MV-4-11 (cell line): Measurements from ENCODE around the gene DCAF7.

ENCODE experiments used
- DNase-seq: peaks from one replicate; lab custom pipeline; 2025; lab: John Stamatoyannopoulos, UW

Gene DCAF7

DNA sequence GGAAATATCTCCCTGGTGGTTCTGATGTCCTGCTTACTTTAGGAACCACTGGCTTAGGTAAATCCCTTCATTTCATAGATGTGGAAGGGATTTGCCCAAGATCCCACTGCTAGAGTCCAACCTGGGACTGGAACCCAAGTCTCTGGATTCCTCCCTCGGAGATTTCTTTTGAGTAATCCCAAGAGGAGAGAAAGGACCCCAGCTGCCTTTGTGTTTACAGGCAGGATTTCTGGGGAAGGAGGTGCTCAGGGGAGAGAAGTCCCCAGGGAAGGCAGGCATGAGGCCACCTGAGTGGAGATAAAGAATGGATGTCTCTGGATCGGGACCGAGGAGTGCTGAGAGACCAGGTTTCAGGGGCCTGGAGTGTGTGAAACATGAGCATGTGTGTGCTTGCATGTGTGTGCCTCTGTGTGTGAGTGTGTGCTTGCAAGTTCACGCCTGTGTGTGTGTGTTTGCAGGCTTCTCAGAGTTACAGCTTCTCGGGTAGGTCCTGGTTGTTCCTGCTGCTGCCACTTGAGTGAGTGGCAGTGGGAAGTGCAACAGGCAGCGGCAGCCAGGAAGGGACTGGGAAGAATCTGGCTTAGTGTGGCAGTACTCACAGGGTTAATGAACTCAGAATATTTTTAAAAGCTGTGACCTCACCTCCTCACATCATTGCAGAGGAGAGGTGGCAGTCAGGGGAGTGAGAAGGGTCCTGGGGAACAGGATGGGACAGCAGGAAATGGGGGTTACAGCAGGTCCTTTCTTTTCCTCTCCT, 24.9 kb upstream of the DCAF7 start:
- DNase-seq, result no peak

DNA sequence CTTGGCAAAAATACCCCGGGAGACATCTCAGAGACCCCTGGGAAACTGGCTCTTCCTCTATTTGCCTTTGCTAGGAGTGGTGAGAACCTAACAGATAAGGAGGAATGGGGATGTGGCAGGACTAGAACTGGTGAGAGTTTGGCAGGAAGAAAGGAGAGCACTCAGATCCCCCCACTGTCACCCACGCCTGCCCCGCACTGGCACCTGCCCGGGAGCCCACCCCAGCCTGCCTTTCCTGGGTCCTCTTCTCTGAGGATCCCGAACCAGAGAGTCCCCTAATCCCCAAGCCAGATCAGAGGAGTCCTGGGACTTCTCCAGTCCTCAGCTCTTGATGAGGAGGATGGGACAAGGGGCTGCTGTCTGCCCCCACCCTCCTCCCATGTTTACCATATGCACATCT, 23.4 kb upstream of the DCAF7 start:
- no peak for DNase-seq

DNA sequence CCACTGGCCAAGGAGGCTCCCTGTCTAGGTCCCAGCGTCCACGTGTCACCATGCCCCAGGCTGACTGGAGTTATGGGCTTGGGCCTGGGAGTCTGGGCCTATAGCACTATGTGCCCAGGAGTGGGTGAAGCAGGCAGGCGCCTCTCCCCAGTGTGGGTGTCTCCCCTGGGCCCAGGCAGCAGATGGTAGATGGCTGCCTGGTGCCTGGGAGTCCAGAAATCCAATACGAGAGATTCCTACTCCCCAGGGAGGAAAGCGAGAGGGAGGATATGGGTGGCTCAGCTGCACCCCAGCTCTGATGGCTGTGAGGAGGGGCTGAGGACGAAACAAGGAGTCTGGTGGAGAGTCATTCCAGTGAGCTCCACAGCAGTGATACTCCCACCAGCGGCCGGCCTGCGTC, 22.1 kb upstream of the DCAF7 start:
- no peak for DNase-seq

DNA sequence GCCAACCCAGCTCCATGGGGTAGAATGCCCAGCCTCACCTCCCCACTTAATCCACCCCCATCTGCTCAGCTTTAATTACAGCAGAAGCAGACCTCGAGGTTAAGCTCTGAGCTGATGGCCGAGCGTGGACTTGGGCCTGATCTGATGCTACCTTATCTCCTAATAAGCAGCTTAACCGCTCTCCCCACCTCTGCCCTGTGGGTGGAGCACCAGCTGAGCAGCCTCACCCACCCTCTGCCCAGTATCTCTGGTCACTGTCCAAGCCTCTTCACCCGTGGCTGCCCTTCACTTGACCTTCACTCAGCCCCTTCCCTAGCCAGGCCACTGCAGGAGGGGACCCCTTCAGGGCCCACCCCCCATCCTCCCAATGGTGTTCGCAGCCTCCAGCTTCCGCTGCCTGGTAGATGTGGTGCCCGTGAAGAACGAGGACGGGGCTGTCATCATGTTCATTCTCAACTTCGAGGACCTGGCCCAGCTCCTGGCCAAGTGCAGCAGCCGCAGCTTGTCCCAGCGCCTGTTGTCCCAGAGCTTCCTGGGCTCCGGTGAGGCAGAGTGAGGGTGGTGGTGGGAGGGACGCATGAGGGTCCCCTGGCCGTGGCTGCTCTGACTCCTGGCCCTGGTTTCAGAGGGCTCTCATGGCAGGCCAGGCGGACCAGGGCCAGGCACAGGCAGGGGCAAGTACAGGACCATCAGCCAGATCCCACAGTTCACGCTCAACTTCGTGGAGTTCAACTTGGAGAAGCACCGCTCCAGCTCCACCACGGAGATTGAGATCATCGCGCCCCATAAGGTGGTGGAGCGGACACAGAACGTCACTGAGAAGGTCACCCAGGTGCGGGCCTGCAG, 20.3 kb upstream of the DCAF7 start:
- DNase-seq, result no peak

DNA sequence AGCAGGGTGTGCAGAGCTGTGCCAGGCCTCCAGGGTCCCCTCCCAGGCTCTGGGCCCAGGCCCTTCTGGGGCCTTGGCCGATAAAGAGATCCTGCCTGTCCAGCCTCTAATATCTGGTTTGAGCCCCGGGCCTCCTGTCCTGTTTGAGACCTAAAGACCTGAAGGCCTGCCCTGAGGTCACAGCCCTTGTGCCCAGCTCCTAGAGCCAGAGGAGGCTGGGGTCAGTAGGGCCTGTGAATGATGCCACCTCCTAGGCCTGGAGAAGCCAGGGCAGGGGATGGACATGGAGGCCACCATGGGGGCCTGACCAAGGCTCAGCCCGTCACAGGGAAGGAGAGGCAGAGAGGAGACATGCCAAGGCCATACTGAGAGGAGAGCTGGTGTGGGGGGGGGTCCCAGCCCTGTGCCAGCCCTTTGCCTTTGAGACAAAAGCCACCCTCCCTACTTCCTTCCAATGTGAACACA, 19.7 kb upstream of the DCAF7 start:
- DNase-seq, result no peak

DNA sequence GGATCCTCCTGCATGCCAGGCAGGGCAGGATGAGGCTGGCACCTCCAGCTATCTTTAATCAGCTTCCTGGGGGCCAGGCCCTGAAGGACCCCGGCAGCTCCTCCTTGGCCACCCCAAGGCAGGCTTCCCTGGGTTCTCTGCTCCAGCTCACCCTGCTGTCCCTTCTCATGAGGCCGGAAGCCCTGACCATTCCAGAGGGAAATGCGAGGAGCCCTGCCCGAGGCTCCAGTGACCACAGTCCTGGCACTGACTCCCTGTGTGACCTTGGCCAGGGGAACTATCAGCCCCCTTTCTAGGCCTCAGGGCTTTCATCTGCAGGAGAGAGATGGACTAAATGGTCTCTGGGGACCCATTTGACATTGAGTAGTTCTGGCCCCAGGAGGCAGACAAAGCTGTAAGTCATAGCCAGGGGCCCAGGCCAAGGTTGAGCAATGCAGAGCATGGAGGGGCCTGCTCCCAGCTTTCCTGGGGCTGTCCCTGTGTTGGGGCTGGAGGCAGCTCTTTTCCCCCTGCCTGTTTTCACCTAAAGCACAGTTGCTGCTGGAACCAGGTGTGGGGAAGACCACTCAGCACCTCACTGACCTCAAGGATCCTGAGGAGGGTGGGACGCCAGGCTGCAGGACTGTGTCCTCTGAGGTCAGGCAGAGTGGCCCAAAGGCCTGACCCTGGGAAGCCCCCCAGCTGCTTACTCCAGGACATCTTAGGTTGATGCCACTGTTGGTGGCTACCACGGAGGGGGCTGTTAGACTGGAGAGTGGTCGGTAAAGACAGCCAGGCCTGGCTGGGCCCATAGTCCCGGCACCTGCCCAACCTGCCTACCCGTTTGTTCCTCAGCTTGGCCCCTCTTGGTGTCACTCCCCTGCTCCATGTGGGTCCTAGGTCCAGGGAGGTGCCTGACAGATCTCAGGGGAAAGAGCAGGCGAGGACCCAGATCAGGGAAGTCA, 19.0 kb upstream of the DCAF7 start:
- DNase-seq, result no peak

DNA sequence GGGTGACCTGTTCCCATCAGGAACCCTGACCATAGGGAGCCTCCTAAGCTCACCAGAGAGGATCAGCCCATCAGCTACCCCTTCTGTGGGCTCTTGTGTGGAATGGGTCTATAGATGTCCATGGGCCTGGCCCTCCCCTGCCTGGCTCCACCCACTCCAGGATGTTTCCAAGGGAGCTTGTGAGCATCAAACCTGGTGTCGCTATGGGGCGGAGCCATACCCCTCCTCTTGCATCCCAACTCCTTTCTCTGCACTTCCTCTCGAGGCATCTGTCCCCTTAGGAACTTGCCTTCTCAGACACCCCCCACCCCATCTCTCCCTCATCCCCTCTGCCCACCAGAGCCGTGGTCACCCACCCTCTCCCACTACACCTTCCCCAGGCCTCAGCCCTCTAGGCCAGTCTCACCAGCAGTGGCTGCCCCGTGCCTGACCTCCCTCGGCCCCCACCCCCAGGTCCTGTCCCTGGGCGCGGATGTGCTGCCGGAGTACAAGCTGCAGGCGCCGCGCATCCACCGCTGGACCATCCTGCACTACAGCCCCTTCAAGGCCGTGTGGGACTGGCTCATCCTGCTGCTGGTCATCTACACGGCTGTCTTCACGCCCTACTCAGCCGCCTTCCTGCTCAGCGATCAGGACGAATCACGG, 16.7 kb upstream of the DCAF7 start:
- DNase-seq, result no peak

DNA sequence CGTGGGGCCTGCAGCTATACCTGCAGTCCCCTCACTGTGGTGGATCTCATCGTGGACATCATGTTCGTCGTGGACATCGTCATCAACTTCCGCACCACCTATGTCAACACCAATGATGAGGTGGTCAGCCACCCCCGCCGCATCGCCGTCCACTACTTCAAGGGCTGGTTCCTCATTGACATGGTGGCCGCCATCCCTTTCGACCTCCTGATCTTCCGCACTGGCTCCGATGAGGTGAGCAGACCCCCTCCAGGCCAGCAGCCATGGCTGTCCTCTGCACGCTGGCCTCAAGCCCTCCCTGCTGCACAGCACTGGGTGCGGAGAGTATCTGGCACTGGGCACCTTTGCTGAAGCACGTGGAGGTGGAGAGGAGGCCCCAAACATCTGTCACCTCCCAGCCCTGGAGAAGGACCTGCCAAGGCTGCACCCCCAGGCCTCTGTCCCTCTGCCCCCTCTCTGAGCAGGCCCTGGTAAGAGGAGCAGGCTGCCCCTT, 16.2 kb upstream of the DCAF7 start:
- no peak for DNase-seq

DNA sequence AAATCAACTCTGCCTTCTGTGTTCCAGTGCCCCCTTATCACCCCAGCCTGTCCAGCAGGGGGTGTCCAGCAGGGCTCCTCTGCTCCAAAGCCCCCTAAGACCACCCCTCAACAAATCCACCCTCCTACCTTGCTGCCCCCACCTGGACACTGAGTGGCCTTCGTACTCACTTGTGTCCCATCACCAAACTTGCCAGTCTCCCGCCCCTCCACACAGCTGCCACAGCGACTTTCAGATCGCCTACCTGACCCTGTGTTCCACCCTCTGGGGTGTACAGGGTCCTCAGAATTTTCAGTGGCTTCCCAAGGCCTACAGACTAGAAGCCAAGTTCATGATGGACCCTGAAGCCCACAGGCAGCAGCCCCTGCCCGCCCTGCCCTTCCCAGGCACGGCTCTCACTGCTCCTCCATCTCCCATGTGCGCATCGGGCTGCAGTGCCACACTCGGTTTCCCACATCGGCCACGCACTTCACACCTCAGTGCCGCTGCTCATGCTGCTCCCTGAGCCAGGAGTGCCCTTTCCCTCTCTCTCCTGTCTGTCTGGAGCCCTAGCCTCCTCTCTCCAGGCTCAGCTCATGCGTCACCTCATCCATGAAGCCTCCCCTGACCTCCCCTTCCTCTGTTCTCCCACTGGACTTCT, 15.3 kb upstream of the DCAF7 start:
- DNase-seq, result no peak

DNA sequence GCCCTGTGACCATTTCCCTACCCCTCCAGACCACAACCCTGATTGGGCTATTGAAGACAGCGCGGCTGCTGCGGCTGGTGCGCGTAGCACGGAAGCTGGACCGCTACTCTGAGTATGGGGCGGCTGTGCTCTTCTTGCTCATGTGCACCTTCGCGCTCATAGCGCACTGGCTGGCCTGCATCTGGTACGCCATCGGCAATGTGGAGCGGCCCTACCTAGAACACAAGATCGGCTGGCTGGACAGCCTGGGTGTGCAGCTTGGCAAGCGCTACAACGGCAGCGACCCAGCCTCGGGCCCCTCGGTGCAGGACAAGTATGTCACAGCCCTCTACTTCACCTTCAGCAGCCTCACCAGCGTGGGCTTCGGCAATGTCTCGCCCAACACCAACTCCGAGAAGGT, 14.6 kb upstream of the DCAF7 start:
- DNase-seq, result no peak

DNA sequence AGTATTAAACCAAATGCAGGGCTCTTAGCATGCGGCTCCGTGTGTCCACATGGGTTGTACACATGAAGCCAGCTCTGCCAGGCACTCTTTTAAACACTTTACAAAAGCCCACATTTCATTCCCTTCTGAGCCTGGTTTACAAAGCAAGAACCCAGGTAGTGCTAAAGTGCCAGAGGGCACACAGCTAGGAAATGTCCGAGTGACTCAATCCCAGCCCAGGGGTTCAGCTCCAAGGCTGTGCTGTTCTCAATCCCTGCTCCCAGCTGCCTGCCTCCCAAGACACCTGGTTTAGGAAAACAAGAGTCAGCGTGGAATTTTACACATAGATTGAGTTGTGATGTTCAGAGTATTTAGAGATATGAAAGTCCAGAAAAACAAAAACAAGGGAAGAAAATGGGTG, 13.3 kb upstream of the DCAF7 start:
- no peak for DNase-seq

DNA sequence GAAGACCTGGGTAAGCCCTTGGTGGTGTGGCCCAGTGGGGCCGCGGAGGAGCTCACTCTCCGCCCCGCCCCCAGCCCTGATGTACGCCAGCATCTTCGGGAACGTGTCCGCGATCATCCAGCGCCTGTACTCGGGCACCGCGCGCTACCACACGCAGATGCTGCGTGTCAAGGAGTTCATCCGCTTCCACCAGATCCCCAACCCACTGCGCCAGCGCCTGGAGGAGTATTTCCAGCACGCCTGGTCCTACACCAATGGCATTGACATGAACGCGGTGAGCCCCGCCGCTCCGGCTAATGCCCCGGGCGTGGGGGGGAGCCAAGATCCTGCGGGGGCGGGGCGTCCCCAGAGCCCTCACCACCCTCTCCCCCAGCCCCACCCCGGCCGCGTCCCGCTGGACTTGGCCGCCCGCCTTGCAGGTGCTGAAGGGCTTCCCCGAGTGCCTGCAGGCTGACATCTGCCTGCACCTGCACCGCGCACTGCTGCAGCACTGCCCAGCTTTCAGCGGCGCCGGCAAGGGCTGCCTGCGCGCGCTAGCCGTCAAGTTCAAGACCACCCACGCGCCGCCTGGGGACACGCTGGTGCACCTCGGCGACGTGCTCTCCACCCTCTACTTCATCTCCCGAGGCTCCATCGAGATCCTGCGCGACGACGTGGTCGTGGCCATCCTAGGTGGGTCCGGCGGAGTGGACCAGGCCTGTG, 12.1 kb upstream of the DCAF7 start:
- no peak for DNase-seq

DNA sequence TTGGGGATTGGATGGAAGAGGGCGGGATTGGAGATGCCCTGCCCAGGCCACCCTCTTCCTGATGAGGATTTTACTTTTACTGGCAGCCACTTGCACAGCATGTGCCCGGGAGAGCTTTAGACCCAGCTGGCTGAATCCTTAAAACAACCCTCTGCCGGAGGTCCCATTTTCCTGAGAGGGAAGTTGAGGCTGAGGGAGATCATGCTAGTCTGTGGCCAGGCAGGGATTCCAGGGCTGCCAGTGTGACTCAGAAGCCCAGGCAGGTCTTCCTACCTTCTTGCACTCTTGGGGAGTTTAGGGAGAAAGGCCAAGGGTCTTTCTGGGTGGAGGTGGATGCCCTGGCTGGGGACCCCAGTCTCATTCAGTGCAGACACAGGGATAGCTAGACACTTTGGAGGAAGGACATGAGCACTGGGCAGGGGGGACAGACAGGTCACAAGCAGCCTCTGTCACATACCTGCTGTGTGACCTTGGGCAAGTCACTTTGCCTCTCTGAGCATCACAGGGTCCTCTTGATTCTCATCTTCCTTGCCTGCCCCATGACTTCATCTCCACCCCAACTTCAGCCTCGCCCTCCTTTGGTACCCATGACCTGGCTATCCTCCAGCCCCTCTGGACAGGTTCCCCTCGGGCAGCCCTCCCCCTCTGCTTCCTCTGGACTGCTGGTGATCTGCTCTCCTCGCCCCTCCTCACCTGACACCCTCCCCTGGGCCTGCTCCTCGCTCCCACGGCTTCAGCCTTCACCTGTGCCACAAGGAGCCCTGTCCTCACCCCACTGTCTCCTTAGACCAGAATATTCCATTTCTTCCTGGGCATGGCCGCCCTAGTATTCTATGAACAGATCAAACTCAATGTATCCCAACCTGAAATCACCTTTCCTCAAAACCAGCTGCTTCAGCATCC, 11.3 kb upstream of the DCAF7 start:
- DNase-seq, result no peak

DNA sequence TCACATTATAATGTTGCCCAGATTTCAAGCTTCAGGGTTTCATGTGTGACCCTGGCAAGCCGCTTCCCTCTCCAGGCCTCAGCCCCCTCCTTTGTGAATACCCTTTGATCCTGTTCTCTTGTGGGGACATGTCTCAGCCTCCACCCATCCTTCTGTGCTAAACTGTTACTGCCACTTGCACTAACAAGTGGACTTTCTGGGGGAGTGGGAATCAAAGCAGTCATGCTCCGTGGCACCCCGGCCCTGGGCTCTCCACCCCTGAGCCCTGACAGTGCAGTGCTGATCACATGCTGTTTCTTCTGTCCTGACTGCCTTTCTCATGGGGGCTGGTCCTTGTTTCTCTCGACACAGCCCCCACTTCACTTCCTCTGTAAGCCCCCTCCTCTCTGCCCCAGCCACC, 9.7 kb upstream of the DCAF7 start:
- DNase-seq, result no peak

DNA sequence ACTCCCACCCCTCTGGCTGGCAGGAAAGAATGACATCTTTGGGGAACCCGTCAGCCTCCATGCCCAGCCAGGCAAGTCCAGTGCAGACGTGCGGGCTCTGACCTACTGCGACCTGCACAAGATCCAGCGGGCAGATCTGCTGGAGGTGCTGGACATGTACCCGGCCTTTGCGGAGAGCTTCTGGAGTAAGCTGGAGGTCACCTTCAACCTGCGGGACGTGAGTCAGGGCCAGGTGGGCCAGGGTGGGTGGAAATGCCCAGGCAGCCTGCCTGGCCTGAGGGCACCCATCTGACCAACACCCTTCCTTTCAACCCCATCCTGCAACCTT, 8.1 kb upstream of the DCAF7 start:
- no peak for DNase-seq

DNA sequence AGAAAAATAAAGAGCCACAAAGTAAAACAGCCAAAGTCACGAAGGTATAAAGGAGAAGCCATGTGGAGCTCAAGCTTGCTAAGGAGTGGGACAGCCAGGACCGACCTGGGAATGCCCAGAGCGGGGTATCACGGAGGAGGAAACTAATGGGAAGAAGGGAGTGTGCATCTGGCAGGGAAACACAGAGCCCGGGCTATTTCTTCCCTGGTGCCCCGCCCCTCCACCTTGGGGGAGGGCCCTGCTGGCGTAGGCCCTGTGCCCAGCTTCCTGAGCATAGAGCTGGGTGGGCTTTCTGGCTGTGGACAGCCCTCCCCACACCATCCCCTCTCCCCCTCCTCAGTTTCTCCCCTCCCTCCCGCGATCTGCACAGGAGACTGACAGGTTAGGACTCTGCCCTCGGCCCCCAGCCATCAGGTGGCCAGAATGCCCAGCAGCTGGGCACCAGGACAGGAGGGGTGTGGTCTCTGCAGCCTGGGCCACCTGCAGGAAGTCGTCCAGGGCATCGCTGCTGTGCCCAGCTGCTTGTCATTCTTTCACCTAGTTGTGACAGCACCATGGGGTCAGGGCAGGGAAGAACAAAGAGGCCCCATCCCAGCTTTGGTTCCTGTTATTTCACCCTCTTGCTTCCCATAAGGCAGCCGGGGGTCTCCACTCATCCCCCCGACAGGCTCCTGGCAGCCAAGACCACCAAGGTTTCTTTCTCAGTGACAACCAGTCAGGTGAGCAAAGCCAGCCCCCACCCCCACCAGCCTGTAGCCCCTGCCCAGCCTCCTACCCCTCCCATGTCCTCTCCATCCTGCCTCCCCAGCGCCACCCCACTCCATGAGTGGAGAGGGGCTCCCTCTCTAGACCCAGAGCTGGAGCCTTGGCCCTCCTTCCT, 7.1 kb upstream of the DCAF7 start:
- no peak for DNase-seq

DNA sequence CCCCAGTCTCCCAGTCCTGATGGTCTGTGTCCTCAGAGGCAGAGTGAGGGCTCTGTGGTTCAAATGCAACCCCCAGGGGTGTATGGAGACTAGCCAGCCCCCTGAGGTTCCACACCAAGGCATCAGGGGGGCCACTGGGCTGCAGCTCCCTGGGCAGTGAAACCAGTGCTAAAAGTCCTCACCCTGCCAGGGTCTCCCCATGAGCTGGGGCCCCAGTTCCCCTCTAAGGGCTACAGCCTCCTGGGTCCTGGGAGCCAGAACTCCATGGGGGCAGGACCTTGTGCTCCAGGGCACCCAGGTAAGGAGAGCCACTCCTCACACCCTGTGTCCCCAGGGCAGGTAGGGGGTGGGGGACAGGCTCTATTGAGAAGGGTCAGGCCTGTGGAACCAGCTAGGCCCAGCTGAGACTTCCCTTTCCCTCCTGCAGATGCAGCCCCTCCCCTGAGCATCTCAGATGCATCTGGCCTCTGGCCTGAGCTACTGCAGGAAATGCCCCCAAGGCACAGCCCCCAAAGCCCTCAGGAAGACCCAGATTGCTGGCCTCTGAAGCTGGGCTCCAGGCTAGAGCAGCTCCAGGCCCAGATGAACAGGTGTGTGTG, 6.4 kb upstream of the DCAF7 start:
- DNase-seq, result no peak
